HFFc6 (cell line): Measurements from ENCODE around the gene AK2. TPM values are rescaled to one million over a fixed set of nuclear protein-coding genes. Genes with fewer than 3 reads are reported as not detected.

Experiments used
- DNase-seq: peaks from one replicate; pipeline ENCODE4 v3.0.0-alpha.2; 2018
- H3K27ac Mint-ChIP-seq: 2 replicates; pipeline ENCODE4 v1.8.0; 2020; ENCODE audit warnings: mild to moderate bottlenecking, mixed read lengths
- H3K27me3 Mint-ChIP-seq: 2 replicates; pipeline ENCODE4 v1.8.0; 2021; ENCODE audit warnings: mild to moderate bottlenecking, moderate library complexity, mixed read lengths; ENCODE audit not compliant: insufficient read depth
- H3K36me3 Mint-ChIP-seq: 2 replicates; pipeline ENCODE4 v1.8.0; 2021; ENCODE audit warnings: low read depth, mixed read lengths
- H3K4me1 Mint-ChIP-seq: 2 replicates; pipeline ENCODE4 v1.8.0; 2020; ENCODE audit warnings: low read depth, mixed read lengths
- H3K4me3 Mint-ChIP-seq: 2 replicates; pipeline ENCODE4 v1.8.0; 2020; ENCODE audit warnings: mild to moderate bottlenecking, moderate library complexity, mixed read lengths
- H3K9me3 Mint-ChIP-seq: 2 replicates; pipeline ENCODE4 v1.8.0; 2020; ENCODE audit warnings: mild to moderate bottlenecking, mixed read lengths
- CTCF ChIP-seq: fragments of 200-600 bp; sonication (generic); IDR thresholded peaks from 2 replicates; pipeline ENCODE4 v1.5.0; 2021; ENCODE audit warnings: antibody characterized with exemption, mild to moderate bottlenecking
- total RNA-seq, 6 experiments: library from RNA; stranded (reverse); fragmentation: NEBNext Ultra II Directional; extraction: Animal tissue kit (Norgen Biotek cat#: 25700); gene quantifications; 2 replicates in 1 of 6; 3 replicates in 5 of 6; pipeline ENCODE4 v1.2.3, GENCODE V29; 2021

Gene AK2
- total RNA-seq, 6 experiments from 2014 or later, result 160 to 173 (median 168) TPM

GRCh38 chr1:33010932-33011731 lies 25.6 kb downstream of the AK2 start:
- Mint-ChIP-seq H3K4me3 (no peak overlapping the region), H3K27ac (no peak overlapping the region), H3K36me3 (peaks cover 23% of the 10 kb centered on the region), H3K27me3 (no peaks in the 10 kb centered on the region), H3K4me1 (peaks cover 25% of the 10 kb centered on the region), H3K9me3 (no peaks in the 10 kb centered on the region)
- no peak for DNase-seq
- TF ChIP-seq CTCF, result no peak

GRCh38 chr1:33009561-33009960 lies 27.1 kb downstream of the AK2 start:
- TF ChIP-seq CTCF, result no peak
- Mint-ChIP-seq H3K9me3 (no peaks in the 10 kb centered on the region), H3K4me1 (peaks cover 41% of the 10 kb centered on the region), H3K36me3 (peaks cover 23% of the 10 kb centered on the region), H3K27me3 (no peaks in the 10 kb centered on the region), H3K4me3 (no peak overlapping the region), H3K27ac (no peak overlapping the region)
- DNase-seq, result no peak

DNA sequence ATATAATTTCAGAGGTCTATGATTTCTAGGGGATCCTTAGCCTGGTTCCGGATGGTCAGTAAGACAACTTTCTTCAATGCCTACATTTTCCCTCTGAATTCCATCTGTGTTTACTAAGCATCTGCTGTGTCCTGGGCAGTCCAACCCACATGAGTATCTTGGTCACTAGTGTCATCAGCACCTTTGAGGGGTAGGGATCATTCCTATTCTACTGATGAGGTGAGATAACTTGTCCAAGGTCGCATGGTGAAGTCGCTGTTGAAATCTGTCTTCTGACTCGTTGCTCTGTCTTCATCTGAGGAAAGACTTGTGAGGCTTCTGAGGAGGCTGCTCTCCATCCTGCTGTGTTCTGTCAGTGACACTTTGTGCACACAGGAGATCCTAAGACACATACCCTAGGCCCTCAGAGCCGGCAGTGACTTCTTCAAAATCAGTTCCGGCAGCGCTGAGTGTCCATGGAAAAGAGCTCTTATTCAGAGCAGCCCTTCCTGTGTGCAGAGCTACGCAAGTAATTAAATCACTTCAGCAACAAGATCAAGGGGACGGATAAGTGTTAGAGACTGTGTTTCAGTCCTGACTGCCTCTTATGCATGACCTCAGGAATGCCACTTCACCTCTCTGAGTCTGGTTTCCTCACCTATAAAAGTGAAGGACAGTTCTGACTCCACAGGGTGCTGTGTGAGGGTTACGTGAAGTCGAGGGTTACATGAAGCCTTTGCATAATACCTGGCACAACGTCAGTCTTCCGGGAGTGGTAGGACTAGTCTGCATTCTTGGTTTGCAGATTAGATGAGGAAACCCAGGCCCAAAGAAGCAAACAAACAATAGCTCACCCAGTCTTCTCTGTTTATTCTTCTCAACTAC lies 28.4 kb downstream of the AK2 start:
- no peak for DNase-seq
- Mint-ChIP-seq H3K9me3 (no peaks in the 10 kb centered on the region), H3K4me1 (peaks cover 52% of the 10 kb centered on the region), H3K36me3 (peaks cover 23% of the 10 kb centered on the region), H3K27ac (no peak overlapping the region), H3K27me3 (no peaks in the 10 kb centered on the region), H3K4me3 (no peak overlapping the region)
- no peak for TF ChIP-seq CTCF

- peaks cover 59% of the 10 kb centered on the region for H3K4me1 Mint-ChIP-seq
- H3K36me3 Mint-ChIP-seq, result peaks cover 23% of the 10 kb centered on the region
- peak; percentile 90 for DNase-seq
- peak; percentile 85 for TF ChIP-seq CTCF
- no peaks in the 10 kb centered on the region for H3K27me3 Mint-ChIP-seq
- H3K4me3 Mint-ChIP-seq, result no peak overlapping the region
- no peaks in the 10 kb centered on the region for H3K9me3 Mint-ChIP-seq
- peak overlapping the region; percentile 28 for H3K27ac Mint-ChIP-seq
These were observed 29.3 kb downstream of the AK2 start for GRCh38 chr1:33007190-33008050.

DNA sequence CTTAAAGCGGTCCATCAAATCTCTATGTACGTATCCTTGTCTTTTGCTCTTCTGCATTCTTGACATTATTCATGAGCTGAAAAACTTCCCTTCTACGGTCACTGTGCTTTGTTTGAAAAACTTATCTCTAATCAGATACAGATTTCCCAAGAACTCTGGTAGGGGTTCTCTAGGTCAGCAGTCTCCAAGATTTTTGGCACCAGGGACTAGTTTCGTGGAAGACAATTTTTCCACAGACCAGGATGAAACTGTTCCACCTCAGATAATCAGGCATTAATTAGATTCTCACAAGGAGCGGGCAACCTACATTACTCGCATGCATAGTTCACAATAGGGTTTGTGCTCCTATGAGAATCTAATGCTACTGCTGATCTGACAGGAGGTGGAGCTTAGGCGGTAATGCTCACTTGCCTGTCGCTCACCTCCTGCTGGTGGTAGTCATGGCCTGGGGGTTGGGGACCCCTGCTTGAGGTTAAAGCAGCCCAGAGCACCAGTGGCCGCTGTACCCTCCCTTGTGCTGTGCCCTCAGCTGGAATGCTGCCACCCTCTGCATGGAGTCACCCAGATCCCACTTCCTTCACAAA lies 30.8 kb downstream of the AK2 start:
- H3K27ac Mint-ChIP-seq, result no peak overlapping the region
- no peak for DNase-seq
- peaks cover 60% of the 10 kb centered on the region for H3K4me1 Mint-ChIP-seq

More for the DNA sequence above, 30.8 kb downstream of the AK2 start:
- H3K9me3 Mint-ChIP-seq, result no peaks in the 10 kb centered on the region
- no peak overlapping the region for H3K4me3 Mint-ChIP-seq
- no peak for TF ChIP-seq CTCF
- H3K36me3 Mint-ChIP-seq, result peaks cover 10% of the 10 kb centered on the region; the same call in 1 of the 2 replicates
- H3K27me3 Mint-ChIP-seq, result no peaks in the 10 kb centered on the region
